Measurements from ENCODE around the gene TFAP2D. TPM values are rescaled to one million over a fixed set of nuclear protein-coding genes. Genes with fewer than 3 reads are reported as not detected.

Gene TFAP2D
- total and polyA plus RNA-seq, 2 of the 4 experiments (the other 2 are of a cell fraction): not detected

Other genes with a start within 250 kb of the TFAP2D start
- not detected in 2 replicates for gene TFAP2B, start 105.3 kb downstream of the TFAP2D start, total RNA-seq (2012; rRNA removed)
- not detected in 2 replicates for gene TFAP2B, start 105.3 kb downstream of the TFAP2D start, polyA plus RNA-seq (2012; rRNA removed)